HG03457 (cell line): ENCODE data around the gene METTL26.

Experiments
- ATAC-seq: cut with Tn5 transposase; IDR thresholded peaks from one replicate; pipeline ENCODE4 v1.9.1; 2021; ENCODE audit warnings: moderate number of reproducible peaks; ENCODE audit not compliant: unreplicated experiment

METTL26 gene

DNA sequence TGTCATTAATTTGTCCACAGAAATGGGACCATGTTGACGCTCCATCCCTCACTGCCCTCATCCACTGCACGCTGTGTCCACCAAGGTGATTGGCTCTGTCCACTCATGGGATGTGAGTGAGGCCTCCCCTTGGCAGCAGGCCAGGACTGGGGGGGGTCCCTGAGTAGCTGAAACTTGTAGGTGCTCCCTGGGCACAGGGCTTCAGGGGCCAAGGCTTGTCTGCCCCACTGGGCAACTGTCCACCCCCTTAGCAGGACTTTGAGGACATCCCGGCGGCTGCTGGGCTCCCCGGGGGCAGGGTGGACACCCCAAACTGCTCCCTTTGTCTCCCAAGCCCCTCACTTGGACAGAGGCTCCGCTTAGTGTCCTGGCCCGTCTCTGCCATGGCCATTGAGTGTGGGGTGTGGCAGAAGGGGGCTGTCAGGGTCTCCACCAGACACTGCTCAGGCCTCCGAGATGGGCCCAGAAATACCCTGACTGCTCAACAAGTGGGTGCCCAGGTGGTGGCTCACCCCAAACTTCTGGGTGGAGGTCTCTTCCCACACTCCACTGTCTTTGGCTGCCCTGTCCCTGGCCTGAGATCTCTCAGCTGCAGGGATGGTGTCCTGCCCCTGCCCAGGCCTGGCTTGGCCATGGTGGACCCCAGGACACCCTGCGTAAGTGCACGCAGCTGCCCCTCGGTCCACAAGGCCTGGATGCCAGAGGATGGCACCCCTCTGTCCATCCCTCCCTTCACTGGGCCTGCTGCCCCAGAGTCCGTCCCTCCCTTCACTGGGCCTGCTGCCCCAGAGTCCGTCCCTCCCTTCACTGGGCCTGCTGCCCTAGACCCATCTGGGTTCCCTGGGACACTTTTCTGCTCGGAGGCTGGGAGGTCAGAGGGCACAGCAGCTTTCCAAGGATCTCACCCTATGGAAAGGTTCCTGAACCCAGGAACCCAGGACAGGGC is 49.2 kb downstream of the METTL26 start:
- ATAC-seq, result no peak

DNA sequence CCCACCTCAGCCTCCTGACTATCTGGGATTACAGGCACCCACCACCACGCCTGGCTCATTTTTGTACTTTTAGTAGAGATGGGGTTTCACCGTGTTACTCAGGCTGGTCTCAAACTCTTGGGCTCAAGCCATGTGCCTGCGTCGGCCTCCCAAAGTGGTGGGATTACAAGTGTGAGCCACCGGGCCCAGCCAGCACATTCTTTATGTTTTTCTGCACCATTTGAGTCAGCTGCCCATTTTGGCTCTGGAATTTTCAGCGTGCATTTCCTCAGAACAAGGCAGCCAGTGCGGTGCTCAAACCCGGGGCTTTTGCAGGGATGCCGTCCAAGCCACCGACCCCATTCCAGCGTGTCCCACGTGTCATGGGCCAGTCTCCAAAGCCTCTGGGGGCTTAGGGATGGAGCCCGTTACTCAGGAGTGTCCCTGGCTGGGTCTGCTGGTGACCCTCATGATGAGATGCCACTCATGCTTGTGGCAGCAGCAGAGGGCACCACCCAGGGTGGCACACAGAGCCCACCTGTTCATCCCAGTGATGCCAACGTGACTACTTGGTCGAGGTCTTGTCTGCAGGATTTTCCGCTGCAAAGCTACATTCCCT is 50.0 kb downstream of the METTL26 start:
- no peak for ATAC-seq

DNA sequence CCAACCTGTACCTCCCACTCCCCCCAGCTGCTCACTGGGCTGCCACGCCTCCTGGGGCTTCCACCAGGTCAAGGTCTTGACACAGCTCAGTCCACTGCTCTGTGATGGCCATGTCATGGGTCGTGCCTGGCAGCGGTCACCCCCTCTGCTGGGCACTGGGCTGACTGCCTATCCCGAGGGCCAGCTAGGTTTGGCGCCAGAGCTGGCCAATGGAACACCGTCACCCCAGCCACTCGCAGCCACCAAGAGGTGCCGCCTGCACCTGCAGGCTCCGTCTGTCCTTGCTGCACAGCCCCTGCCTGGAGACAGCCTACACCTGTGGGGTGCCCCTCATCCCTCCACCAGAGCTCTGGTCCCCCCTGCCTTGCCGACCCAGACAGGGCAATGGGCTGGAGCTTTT is 50.8 kb downstream of the METTL26 start:
- ATAC-seq, result no peak
